Measurements from ENCODE around the gene RCAN1. TPM values are rescaled to one million over a fixed set of nuclear protein-coding genes. Genes with fewer than 3 reads are reported as not detected.

The RCAN1 gene
- total RNA-seq, 2 donors from 2014 or later, result 11.7 to 13.3 TPM

- H3K27ac Mint-ChIP-seq, result no peak overlapping the region
- no peaks in the 10 kb centered on the region for H3K9me3 Mint-ChIP-seq
- no peaks in the 10 kb centered on the region for H3K27me3 Mint-ChIP-seq (ENCODE audit: low read depth)
- peaks cover 0 to 3% of the 10 kb centered on the region in 2 donors for H3K36me3 Mint-ChIP-seq (ENCODE audit: insufficient read depth in 2 of 2)
- no peak overlapping the region for H3K4me3 Mint-ChIP-seq
- ATAC-seq (replicated peaks in 1 of 2), result no peak
- no peak for DNase-seq
- peaks cover 19% of the 10 kb centered on the region for H3K4me1 Mint-ChIP-seq (ENCODE audit: low read depth)
Measured at GRCh38 chr21:34519016-34519415, 95.9 kb downstream of the RCAN1 start.

- Mint-ChIP-seq H3K4me1 (ENCODE audit: low read depth) (peaks cover 19% of the 10 kb centered on the region), H3K4me3 (no peak overlapping the region)
Measured at GRCh38 chr21:34518301-34518700, 96.6 kb downstream of the RCAN1 start.

GRCh38 chr21:34517491-34518245 lies 97.2 kb downstream of the RCAN1 start:
- Mint-ChIP-seq H3K36me3 (ENCODE audit: insufficient read depth in 2 of 2) (peaks cover 0 to 3% of the 10 kb centered on the region in 2 donors), H3K4me3 (no peak overlapping the region), H3K27ac (no peak overlapping the region), H3K27me3 (ENCODE audit: low read depth) (no peaks in the 10 kb centered on the region), H3K9me3 (no peaks in the 10 kb centered on the region), H3K4me1 (ENCODE audit: low read depth) (peaks cover 19% of the 10 kb centered on the region)
- peak; percentile 25 for DNase-seq
- ATAC-seq (replicated peaks in 1 of 2), result peak; percentile 82 to 83

More at GRCh38 chr21:34518301-34518700, 96.6 kb downstream of the RCAN1 start:
- ATAC-seq (replicated peaks in 1 of 2), result no peak
- peaks cover 0 to 3% of the 10 kb centered on the region in 2 donors for H3K36me3 Mint-ChIP-seq (ENCODE audit: insufficient read depth in 2 of 2)
- no peak for DNase-seq
- no peak overlapping the region for H3K27ac Mint-ChIP-seq
- H3K27me3 Mint-ChIP-seq (ENCODE audit: low read depth), result no peaks in the 10 kb centered on the region
- H3K9me3 Mint-ChIP-seq, result no peaks in the 10 kb centered on the region

- Mint-ChIP-seq H3K27ac (no peak overlapping the region), H3K36me3 (ENCODE audit: insufficient read depth in 2 of 2) (peaks cover 0 to 3% of the 10 kb centered on the region in 2 donors), H3K27me3 (ENCODE audit: low read depth) (no peaks in the 10 kb centered on the region), H3K4me3 (no peak overlapping the region), H3K9me3 (no peaks in the 10 kb centered on the region), H3K4me1 (ENCODE audit: low read depth) (peaks cover 19% of the 10 kb centered on the region)
- ATAC-seq (replicated peaks in 1 of 2) (peak in 1 of 2 donors; percentile 66), DNase-seq (no peak)
Measured at GRCh38 chr21:34517039-34517438, 97.9 kb downstream of the RCAN1 start.

DNA sequence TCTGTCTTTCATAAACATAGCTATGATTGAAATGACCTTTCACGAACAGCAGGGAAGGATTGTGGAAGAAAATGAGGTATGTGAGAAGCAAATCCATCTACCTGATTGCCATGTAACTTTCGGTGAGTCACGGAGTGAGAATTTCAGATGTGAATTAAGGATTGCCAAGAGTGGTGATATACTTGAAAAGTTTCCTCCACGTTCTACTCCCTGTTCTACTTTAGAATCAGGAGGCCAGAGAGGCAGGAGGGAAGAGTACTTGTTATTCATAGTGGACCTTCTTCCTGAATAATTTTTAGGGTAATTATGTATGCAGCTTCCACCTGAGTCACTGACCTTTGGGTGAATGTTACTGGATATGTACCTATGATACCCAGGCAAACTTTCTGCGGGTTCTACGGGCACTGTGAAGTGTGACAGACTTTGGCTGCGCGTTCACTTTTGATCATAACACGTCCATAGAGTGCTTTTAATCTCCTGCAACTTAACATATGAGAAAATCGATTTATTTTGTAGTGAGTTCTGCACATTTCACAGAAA lies 100.3 kb downstream of the RCAN1 start:
- peaks cover 0 to 3% of the 10 kb centered on the region in 2 donors for H3K36me3 Mint-ChIP-seq (ENCODE audit: insufficient read depth in 2 of 2)
- peaks cover 19% of the 10 kb centered on the region for H3K4me1 Mint-ChIP-seq (ENCODE audit: low read depth)
- no peak overlapping the region for H3K27ac Mint-ChIP-seq
- no peak for ATAC-seq (replicated peaks in 1 of 2)
- H3K4me3 Mint-ChIP-seq, result no peak overlapping the region
- no peak for DNase-seq
- H3K27me3 Mint-ChIP-seq (ENCODE audit: low read depth), result no peaks in the 10 kb centered on the region
- no peaks in the 10 kb centered on the region for H3K9me3 Mint-ChIP-seq

DNA sequence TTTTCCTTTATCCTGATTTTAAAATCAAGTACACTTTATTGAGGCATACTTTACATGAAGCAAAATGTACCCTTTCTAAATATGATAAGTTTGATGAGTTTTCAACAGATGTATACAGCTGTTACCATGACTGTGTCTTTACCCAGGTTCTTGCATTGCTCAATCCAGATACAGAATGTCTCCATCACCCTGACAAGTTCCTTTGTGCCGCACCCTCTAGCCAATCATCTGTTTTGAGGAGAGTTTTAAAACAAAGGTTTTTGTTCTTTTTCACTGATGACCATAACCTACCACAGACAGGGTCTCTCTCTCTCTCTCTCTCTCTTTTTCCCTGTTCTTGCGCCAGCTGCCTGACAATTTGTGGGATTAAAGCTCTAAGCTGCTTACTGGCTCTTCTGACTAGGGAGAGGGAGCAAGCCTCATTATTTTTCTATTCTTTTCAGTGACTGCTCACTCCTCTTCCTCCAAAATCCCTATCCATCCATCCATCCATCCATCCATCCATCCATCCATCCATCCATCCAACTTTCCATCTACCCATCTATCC lies 101.7 kb downstream of the RCAN1 start:
- peaks cover 0 to 3% of the 10 kb centered on the region in 2 donors for H3K36me3 Mint-ChIP-seq (ENCODE audit: insufficient read depth in 2 of 2)
- no peak overlapping the region for H3K4me3 Mint-ChIP-seq
- no peak for ATAC-seq (replicated peaks in 1 of 2)
- H3K27ac Mint-ChIP-seq, result no peak overlapping the region
- peaks cover 18% of the 10 kb centered on the region for H3K4me1 Mint-ChIP-seq (ENCODE audit: low read depth)
- no peak for DNase-seq
- H3K9me3 Mint-ChIP-seq, result no peaks in the 10 kb centered on the region
- no peaks in the 10 kb centered on the region for H3K27me3 Mint-ChIP-seq (ENCODE audit: low read depth)

DNA sequence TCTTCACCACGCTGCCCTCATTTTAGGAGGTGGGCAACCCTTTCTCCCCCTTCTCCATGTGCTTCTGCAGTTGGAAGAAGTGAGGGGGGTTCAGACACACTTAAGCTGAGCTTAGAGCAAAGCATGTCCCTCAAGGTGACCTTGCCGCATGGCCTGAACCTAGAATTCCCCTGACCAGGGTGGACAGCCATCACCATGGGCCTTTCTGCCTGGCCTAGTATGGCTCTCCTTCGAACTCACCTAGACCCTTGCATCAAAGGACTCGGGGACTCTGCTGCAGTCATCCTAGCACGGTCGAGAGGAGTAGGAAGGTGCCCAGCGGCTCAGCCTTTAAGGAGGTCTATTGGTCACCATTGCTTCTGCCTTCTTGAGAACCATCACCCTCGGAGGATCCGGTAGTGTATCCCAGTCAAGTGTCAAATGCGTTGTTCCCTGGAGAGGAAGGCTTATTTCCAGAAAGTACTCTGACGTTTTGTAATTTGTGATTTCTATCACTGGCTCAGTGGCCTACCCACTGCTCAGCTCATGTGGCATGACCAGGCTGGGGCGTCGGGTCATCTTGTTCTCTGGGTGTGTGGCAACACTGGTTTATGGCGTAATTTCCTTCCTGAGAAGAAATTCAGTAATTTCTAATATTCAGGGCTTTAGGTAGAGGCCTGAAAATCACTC lies 103.0 kb downstream of the RCAN1 start, which contains the start of gene KCNE1:
Gene KCNE1, minus strand, starts transcription at position 424 of the 669 bp plus-strand sequence. CDS start 62,576 bp downstream, outside the sequence.
- peaks cover 4% of the 10 kb centered on the region for H3K27me3 Mint-ChIP-seq (ENCODE audit: low read depth)
- DNase-seq, result no peak
- no peak within 1 kb of the TSS for H3K27ac Mint-ChIP-seq
- H3K36me3 Mint-ChIP-seq (ENCODE audit: insufficient read depth in 2 of 2), result no peaks in the 10 kb centered on the region
- ATAC-seq (replicated peaks in 1 of 2), result no peak
- H3K9me3 Mint-ChIP-seq, result no peaks in the 10 kb centered on the region
- no peak within 1 kb of the TSS for H3K4me3 Mint-ChIP-seq
- peaks cover 5% of the 10 kb centered on the region for H3K4me1 Mint-ChIP-seq (ENCODE audit: low read depth)

DNA sequence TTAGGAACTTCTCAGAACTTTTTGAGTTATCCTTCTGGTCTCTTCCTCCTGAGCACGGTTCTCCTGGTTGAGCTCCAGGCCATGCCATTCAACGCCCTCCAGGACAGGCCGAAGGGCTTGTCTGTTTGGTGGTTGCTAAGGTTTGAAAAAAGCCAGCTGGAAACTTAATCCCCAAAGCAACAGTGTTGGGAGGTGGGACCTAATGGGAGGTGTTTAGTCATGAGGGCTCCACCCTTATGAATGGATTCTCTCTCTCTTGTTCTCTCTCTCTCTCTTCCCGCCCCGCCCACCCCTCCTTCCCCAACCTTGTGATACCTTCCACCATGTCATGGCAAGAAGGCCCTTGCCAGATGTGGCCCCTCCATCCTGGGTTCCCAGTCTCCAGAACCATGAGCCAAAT lies 103.7 kb downstream of the RCAN1 start:
- H3K27ac Mint-ChIP-seq, result no peak overlapping the region
- ATAC-seq (replicated peaks in 1 of 2), result no peak
- no peaks in the 10 kb centered on the region for H3K36me3 Mint-ChIP-seq (ENCODE audit: insufficient read depth in 2 of 2)
- no peaks in the 10 kb centered on the region for H3K4me1 Mint-ChIP-seq (ENCODE audit: low read depth)
- no peak for DNase-seq
- no peaks in the 10 kb centered on the region for H3K9me3 Mint-ChIP-seq
- peaks cover 7% of the 10 kb centered on the region for H3K27me3 Mint-ChIP-seq (ENCODE audit: low read depth)
- no peak overlapping the region for H3K4me3 Mint-ChIP-seq

GRCh38 chr21:34510148-34511142 lies 104.5 kb downstream of the RCAN1 start:
- DNase-seq, result peak; percentile 71 to 72
- Mint-ChIP-seq H3K4me1 (ENCODE audit: low read depth) (no peaks in the 10 kb centered on the region), H3K27me3 (ENCODE audit: low read depth) (peaks cover 7% of the 10 kb centered on the region), H3K36me3 (ENCODE audit: insufficient read depth in 2 of 2) (no peaks in the 10 kb centered on the region), H3K27ac (no peak overlapping the region), H3K4me3 (no peak overlapping the region), H3K9me3 (no peaks in the 10 kb centered on the region)
- peak; percentile 83 to 85 for ATAC-seq (replicated peaks in 1 of 2)

- H3K36me3 Mint-ChIP-seq (ENCODE audit: insufficient read depth in 2 of 2), result no peaks in the 10 kb centered on the region
- no peaks in the 10 kb centered on the region for H3K9me3 Mint-ChIP-seq
- ATAC-seq (replicated peaks in 1 of 2), result no peak
- no peaks in the 10 kb centered on the region for H3K4me1 Mint-ChIP-seq (ENCODE audit: low read depth)
- no peak overlapping the region for H3K27ac Mint-ChIP-seq
- H3K4me3 Mint-ChIP-seq, result no peak overlapping the region
- DNase-seq, result no peak
- H3K27me3 Mint-ChIP-seq (ENCODE audit: low read depth), result peaks cover 7% of the 10 kb centered on the region
Measured at GRCh38 chr21:34509151-34509550, 105.8 kb downstream of the RCAN1 start.

GRCh38 chr21:34504595-34504994 lies 110.3 kb downstream of the RCAN1 start:
- Mint-ChIP-seq H3K4me1 (ENCODE audit: low read depth) (no peaks in the 10 kb centered on the region), H3K27me3 (ENCODE audit: low read depth) (peaks cover 12% of the 10 kb centered on the region), H3K9me3 (no peaks in the 10 kb centered on the region), H3K27ac (no peak overlapping the region), H3K4me3 (no peak overlapping the region), H3K36me3 (ENCODE audit: insufficient read depth in 2 of 2) (no peaks in the 10 kb centered on the region)
- ATAC-seq (replicated peaks in 1 of 2) (no peak), DNase-seq (no peak)

DNA sequence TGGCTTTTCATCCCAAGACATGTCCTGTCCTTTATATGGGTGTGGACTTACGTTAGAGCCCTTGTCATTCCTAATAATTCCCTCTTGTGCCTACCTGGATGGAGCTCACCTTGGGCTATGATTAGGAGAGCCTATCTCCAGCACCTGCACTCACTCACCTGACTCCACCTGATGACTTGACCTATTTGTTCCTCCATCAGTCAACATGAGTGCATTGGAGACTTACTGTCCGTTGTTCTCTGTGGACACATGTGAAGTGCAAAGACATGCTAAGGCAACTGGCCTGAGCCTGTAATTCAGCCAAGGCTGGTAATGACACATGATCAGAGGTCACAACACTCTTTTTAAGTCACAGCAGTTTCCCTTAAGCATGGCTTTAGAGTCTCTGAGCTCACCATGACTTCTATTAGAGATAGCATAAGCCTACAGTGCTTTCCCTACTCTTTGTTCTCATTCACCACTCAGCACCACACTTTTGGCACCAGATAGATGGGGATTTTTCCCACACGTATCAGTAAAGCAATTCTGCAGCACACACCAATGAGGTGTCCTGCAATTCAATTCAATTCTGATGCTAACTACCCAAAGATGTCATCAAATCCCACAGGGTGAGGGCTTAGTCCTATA lies 112.3 kb downstream of the RCAN1 start:
- no peak for ATAC-seq (replicated peaks in 1 of 2)
- Mint-ChIP-seq H3K27ac (no peak overlapping the region), H3K36me3 (ENCODE audit: insufficient read depth in 2 of 2) (peaks cover 2 to 6% of the 10 kb centered on the region in 2 donors), H3K9me3 (peaks cover 2 to 4% of the 10 kb centered on the region in 2 donors), H3K27me3 (ENCODE audit: low read depth) (peaks cover 23% of the 10 kb centered on the region), H3K4me3 (no peak overlapping the region), H3K4me1 (ENCODE audit: low read depth) (no peaks in the 10 kb centered on the region)
- no peak for DNase-seq

Data from activated T-cell treated with anti-CD3 and anti-CD28 coated beads, Interleukin-2, amount 50 U/mL, for 72 hours (primary cell).